Vagina (tissue), 2 donors: Measurements from ENCODE around the gene FANCC.

Experiments
- POLR2A ChIP-seq, 2 donors: fragments of 450-650 bp; IDR thresholded peaks; one replicate each; pipeline ENCODE4 v1.6.1; 2017; ENCODE audit warnings: antibody characterized with exemption in 2 of 2, mild to moderate bottlenecking in 2 of 2, moderate library complexity in 2 of 2
- POLR2AphosphoS5 ChIP-seq, 2 donors: sonication (generic); formaldehyde crosslinking; IDR thresholded peaks; one replicate each; pipeline ENCODE4 v1.9.0; 2017; ENCODE audit warnings: antibody characterized with exemption in 2 of 2, mild to moderate bottlenecking in 2 of 2, low read depth in 1 of 2; ENCODE audit not compliant: insufficient read depth in 1 of 2

- TF ChIP-seq POLR2AphosphoS5 (IDR thresholded peaks at IDR 0.05; ENCODE audit: insufficient read depth in 1 of 2, low read depth in 1 of 2) (no peak), POLR2A (IDR thresholded peaks at IDR 0.05) (no peak)
Observed at GRCh38 chr9:95171596-95171995, 145.9 kb downstream of the FANCC start.
